Lower leg skin (tissue), 4 donors: ENCODE data around the gene KLF2. TPM values are rescaled to one million over a fixed set of nuclear protein-coding genes. Genes with fewer than 3 reads are reported as not detected.
"Not testable (repeated sequence)": the region's sequence is repeated elsewhere in the genome, so short reads cannot be mapped to it uniquely, and the experiment has no call there.

Experiments
- DNase-seq, 2 donors: peaks; one replicate each; pipeline ENCODE4 v3.0.0-alpha.2; 2019; ENCODE audit warnings: low spot score in 2 of 2
- H3K4me3 ChIP-seq: fragments of 200-600 bp; sonication (generic); 2 replicates; pipeline ENCODE4 v1.5.1; 2017; ENCODE audit warnings: mild to moderate bottlenecking, low read depth; ENCODE audit not compliant: poor library complexity, severe bottlenecking
- CTCF ChIP-seq, 3 donors: fragments of 450-650 bp; IDR thresholded peaks; one replicate each; pipeline ENCODE4 v1.5.1; 2016; ENCODE audit warnings: antibody characterized with exemption in 3 of 3, mild to moderate bottlenecking in 3 of 3, moderate library complexity in 2 of 3
- POLR2A ChIP-seq, 2 donors: fragments of 450-650 bp; IDR thresholded peaks; one replicate each; pipeline ENCODE4 v1.6.1; 2016 to 2017; ENCODE audit warnings: antibody characterized with exemption in 2 of 2, mild to moderate bottlenecking in 1 of 2, moderate library complexity in 1 of 2
- WGBS, 2 donors: methylation state at CpG; one replicate each; pipeline ENCODE4 v1.1.5; 2018; 5-methylcytosine and 5-hydroxymethylcytosine counted together
- intact Hi-C: fragments of 100-400 bp; cut with DNase I; formaldehyde crosslinking; loops from one replicate; pipeline ENCODE4 v1.15.0; 2023; ENCODE audit warnings: low total_unique reads
- total RNA-seq, 4 donors: library from RNA; depleted of rRNA; stranded (reverse); fragments of >200 nt; gene quantifications; one replicate each; pipeline ENCODE4 v1.1.0, GENCODE V29; 2016

The KLF2 gene
- total RNA-seq, result 10 to 100 TPM; 12.6 to 27.5 (median 19.9) TPM

DNA sequence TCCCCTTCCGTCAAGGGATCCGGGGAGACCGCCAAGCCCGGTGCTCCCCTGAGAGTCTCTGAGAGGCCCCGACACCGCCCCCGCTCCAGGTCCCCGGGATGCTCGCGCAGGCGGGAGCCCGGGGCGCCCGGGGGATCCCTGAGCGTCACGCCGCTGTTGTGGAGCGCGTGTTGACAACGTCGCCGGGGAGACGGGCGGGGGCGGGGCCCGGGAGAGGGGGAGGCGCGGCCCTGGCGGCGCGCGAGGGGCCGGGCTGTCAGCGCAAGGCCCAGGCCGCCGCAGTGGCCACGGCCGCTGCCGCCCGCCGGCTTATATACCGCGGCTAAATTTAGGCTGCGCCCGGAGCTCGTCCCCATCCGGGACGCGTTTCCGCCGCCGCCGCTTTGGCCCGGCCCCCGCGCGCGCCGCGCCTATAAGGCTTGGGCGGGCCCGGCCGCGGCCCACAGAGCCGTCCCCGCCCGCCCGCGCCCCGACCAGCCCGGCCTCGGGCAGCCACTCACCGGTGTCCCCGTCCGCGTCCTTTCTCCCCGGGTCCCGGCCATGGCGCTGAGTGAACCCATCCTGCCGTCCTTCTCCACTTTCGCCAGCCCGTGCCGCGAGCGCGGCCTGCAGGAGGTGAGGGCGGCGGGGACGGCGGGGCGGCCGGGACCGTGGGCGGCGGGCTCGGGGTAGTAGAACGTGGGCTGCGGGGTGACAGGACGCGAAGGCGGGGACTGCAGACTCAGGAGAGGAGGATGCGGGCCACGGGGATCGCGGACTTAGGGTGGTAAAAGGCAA lies at the start of gene KLF2:
KLF2 (plus strand) TSS at position 443 of the 777 bp plus-strand sequence; CDS start at position 541, 98 bp downstream.
- TF ChIP-seq POLR2A (IDR thresholded peaks at IDR 0.05) (peak in 1 of 2 donors; percentile 73), CTCF (IDR thresholded peaks at IDR 0.05) (no peak)
- H3K4me3 ChIP-seq, result peak within 1 kb of the TSS; percentile 61
- 0 to 1% methylated on average over 39 to 45 of the region's 105 CpGs for WGBS, 2 donors
- peak; percentile 89 to 98 for DNase-seq
- intact Hi-C loops, result no loop called here

DNA sequence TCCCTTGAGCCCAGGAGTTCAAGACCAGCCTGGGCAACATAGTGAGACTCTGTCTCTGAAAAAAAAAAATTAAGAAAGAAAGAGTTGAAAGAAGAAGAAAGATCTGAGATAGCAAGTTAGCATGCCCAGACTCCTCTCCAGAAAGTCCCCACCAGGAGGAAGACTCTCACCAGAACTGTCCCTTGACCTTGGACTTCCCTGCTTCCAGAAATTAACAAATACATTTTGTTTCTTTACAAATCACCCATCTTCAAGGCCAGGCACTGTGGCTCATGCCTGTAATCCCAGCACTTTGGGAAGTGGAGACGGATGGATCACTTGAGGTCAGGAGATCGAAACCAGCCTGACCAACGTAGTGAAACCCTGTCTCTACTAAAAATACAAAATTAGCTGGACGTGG lies 44.3 kb upstream of the KLF2 start:
- no peak overlapping the region for H3K4me3 ChIP-seq
- DNase-seq, result no peak
- WGBS, 2 donors, result 85 to 89% methylated on average over 4 of the region's 4 CpGs
- TF ChIP-seq CTCF (IDR thresholded peaks at IDR 0.05) (no peak), POLR2A (IDR thresholded peaks at IDR 0.05) (no peak)
- intact Hi-C loops, result no loop called here

GRCh38 chr19:16281743-16282142 lies 42.9 kb upstream of the KLF2 start:
- intact Hi-C loops, result no loop called here

GRCh38 chr19:16283210-16284061 lies 41.2 kb upstream of the KLF2 start:
- 3 to 6% methylated on average over 35 to 36 of the region's 36 CpGs for WGBS, 2 donors
- DNase-seq, result peak; percentile 73 to 95
- intact Hi-C loops, result no loop called here
- H3K4me3 ChIP-seq, result no peak overlapping the region
- TF ChIP-seq CTCF (IDR thresholded peaks at IDR 0.05) (no peak), POLR2A (IDR thresholded peaks at IDR 0.05) (peak in 1 of 2 donors; percentile 1)

More at GRCh38 chr19:16281743-16282142, 42.9 kb upstream of the KLF2 start:
- H3K4me3 ChIP-seq, result no peak overlapping the region
- no peak for DNase-seq
- TF ChIP-seq CTCF (IDR thresholded peaks at IDR 0.05) (no peak), POLR2A (IDR thresholded peaks at IDR 0.05) (no peak)
- WGBS, 2 donors, result 93 to 96% methylated on average over 5 of the region's 5 CpGs

DNA sequence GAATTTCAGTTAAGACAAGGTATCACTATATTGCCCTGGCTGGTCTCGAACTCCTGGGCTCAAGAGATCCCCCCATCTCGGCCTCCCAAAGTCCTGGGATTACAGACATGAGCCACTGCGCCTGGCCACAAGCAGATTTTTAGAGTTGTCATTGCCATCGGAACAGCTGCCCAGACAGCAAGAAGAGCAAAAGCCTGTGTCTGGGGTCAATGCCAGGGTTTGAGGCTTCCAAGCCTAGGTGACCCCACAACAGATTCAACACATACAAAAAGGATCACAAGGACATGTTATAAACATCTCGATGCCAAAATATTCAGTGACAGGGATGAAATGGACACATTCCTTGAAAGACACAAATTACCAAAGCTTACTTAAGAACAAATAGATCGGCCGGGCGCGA lies 40.1 kb upstream of the KLF2 start:
- TF ChIP-seq CTCF (IDR thresholded peaks at IDR 0.05) (no peak), POLR2A (IDR thresholded peaks at IDR 0.05) (no peak)
- intact Hi-C loops, result no loop called here
- DNase-seq, result no peak
- WGBS, 2 donors, result 92 to 95% methylated on average over 9 of the region's 9 CpGs
- no peak overlapping the region for H3K4me3 ChIP-seq

- WGBS, 2 donors, result 83 to 88% methylated on average over 3 of the region's 3 CpGs
- intact Hi-C loops, DNase-seq, H3K4me3 ChIP-seq: not testable (repeated sequence)
Observed at GRCh38 chr19:16285079-16285478, 39.5 kb upstream of the KLF2 start.
